Lower lobe of right lung (tissue), 2 donors: ENCODE data around the gene SMIM28. TPM values are rescaled to one million over a fixed set of nuclear protein-coding genes. Genes with fewer than 3 reads are reported as not detected.

Source experiments
- ATAC-seq, 2 donors: fragments of 200-7000 bp; cut with Tn5 transposase; one replicate each; pipeline ENCODE4 v1.9.1; 2020 to 2022; ENCODE audit warnings: mild to moderate bottlenecking in 2 of 2, moderate library complexity in 2 of 2
- DNase-seq: peaks from one replicate; pipeline ENCODE4 v3.0.0-alpha.2; 2020
- H3K27ac ChIP-seq: fragments of 200-600 bp; one replicate; pipeline ENCODE4 v1.8.0; 2022
- H3K27me3 ChIP-seq: fragments of 200-600 bp; one replicate; pipeline ENCODE4 v1.8.0; 2022; ENCODE audit warnings: low read depth
- H3K36me3 ChIP-seq: fragments of 200-600 bp; one replicate; pipeline ENCODE4 v1.8.0; 2022; ENCODE audit warnings: mild to moderate bottlenecking
- H3K4me1 ChIP-seq: fragments of 200-600 bp; one replicate; pipeline ENCODE4 v1.8.0; 2022
- H3K4me3 ChIP-seq: fragments of 200-600 bp; one replicate; pipeline ENCODE4 v1.8.0; 2022; ENCODE audit warnings: mild to moderate bottlenecking
- H3K9me3 ChIP-seq: fragments of 200-600 bp; one replicate; pipeline ENCODE4 v1.8.0; 2022
- intact Hi-C: fragments of 100-400 bp; cut with DNase I; formaldehyde crosslinking; loops from one replicate; pipeline ENCODE4 v1.11.0; 2022
- total RNA-seq: library from RNA; stranded (reverse); fragmentation: NEBNext Ultra II Directional; extraction: Animal tissue kit (Norgen Biotek cat#: 25700); gene quantifications from one replicate; pipeline ENCODE4 v1.2.1, GENCODE V29; 2021
- TF ChIP-seq, protein P1 (sequence below): fragments of 200-600 bp; IDR thresholded peaks from one replicate; pipeline ENCODE4 v1.8.0; 2022; ENCODE audit warnings: antibody characterized with exemption, mild to moderate bottlenecking
- donor health status: DM: no; HTN: yes; CAD: no; lungs with severe emphysema.

The SMIM28 gene
- total RNA-seq, 1 donor from 2014 or later, result not detected

DNA sequence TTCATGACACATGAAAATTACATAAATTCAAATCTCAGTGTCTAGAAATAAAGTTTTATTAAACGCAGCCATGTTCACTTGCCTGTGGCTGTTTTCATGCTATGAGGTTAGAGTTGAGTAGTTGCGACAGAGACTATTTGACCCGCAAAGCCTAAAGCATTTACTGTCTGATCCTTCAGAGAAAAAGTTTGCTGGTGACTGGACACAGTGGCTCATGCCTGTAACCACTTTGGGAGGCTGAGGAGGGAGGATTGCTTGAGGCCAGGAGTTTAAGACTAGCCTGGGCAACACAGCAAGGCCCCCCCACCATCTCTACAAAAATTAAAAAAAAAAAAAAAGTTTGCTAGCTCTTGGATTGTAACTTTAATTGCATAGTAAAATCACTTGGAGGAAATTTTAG is 9.2 kb downstream of the SMIM28 start:
- Histone ChIP-seq H3K9me3 (no peaks in the 10 kb centered on the region), H3K27ac (no peak overlapping the region), H3K4me1 (no peaks in the 10 kb centered on the region), H3K36me3 (no peaks in the 10 kb centered on the region), H3K4me3 (no peak overlapping the region), H3K27me3 (no peaks in the 10 kb centered on the region)
- intact Hi-C loops, result no loop called here
- DNase-seq, result no peak
- TF ChIP-seq, protein P1, sequence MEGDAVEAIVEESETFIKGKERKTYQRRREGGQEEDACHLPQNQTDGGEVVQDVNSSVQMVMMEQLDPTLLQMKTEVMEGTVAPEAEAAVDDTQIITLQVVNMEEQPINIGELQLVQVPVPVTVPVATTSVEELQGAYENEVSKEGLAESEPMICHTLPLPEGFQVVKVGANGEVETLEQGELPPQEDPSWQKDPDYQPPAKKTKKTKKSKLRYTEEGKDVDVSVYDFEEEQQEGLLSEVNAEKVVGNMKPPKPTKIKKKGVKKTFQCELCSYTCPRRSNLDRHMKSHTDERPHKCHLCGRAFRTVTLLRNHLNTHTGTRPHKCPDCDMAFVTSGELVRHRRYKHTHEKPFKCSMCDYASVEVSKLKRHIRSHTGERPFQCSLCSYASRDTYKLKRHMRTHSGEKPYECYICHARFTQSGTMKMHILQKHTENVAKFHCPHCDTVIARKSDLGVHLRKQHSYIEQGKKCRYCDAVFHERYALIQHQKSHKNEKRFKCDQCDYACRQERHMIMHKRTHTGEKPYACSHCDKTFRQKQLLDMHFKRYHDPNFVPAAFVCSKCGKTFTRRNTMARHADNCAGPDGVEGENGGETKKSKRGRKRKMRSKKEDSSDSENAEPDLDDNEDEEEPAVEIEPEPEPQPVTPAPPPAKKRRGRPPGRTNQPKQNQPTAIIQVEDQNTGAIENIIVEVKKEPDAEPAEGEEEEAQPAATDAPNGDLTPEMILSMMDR, result no peak
- ATAC-seq, result no peak

DNA sequence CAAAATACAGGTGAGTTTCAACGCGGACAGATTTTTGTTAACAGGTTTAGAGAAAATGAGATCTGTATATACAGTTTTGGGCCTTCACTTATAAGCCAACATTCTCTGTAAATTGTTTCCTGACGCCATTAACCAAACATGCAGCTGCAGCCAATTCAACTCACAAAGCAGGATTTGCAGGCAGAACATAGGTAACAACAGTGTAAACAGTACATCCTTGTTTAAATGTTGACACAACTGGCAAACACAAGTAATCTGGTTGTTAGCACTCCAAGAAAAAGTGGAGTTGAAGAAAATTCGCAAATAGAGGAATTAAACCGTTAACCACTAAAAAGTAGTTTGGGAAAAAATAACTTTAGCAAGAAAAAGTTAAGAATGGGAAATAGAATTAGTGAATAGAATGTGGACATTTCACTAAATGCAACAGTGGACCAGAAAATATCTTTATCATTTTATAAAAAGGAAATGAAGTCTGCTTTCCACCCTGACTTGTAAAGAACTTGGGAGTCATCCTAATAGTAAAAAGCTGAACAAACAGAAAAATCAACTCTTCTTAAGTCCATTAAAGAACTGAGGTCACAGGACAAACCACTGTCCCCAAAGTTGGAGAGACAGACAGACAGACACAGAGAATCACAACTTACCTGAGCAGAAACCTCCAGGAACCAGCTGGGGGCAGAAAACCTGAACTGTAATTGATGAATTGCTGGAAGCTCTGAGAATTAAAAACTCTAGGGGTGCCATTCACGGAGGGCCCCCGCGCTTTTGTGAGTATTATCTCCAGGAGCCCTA is 10.1 kb downstream of the SMIM28 start:
- H3K4me1 ChIP-seq, result no peaks in the 10 kb centered on the region
- no peak overlapping the region for H3K4me3 ChIP-seq
- ATAC-seq (no peak), DNase-seq (no peak)
- TF ChIP-seq, protein P1, result no peak
- intact Hi-C loops, result no loop called here
- H3K27ac ChIP-seq, result no peak overlapping the region
- H3K27me3 ChIP-seq, result no peaks in the 10 kb centered on the region
- no peaks in the 10 kb centered on the region for H3K36me3 ChIP-seq
- H3K9me3 ChIP-seq, result no peaks in the 10 kb centered on the region

DNA sequence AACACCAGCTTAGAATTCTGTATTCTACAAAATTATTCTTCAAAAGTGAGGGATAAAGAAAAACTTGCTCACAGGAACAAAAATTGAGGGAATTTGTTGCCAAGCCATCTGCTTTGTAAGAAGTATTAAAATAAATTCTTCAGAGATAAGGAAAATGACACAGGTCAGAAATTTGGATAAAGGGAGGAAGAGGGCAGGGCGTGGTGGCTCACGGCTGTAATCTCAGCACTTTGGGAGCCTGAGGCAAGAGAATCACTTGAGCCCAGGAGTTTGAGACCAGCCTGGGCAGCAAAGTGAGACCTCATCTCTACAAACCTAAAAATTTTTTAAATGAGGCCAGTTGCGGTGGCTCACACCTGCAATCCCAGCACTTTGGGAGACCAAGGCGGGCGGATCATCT is 11.8 kb downstream of the SMIM28 start:
- TF ChIP-seq, protein P1, result no peak
- intact Hi-C loops, result no loop called here
- H3K36me3 ChIP-seq, result no peaks in the 10 kb centered on the region
- ATAC-seq (no peak), DNase-seq (no peak)
- H3K27me3 ChIP-seq, result no peaks in the 10 kb centered on the region
- H3K27ac ChIP-seq, result no peak overlapping the region
- no peaks in the 10 kb centered on the region for H3K4me1 ChIP-seq
- H3K4me3 ChIP-seq, result no peak overlapping the region
- no peaks in the 10 kb centered on the region for H3K9me3 ChIP-seq

DNA sequence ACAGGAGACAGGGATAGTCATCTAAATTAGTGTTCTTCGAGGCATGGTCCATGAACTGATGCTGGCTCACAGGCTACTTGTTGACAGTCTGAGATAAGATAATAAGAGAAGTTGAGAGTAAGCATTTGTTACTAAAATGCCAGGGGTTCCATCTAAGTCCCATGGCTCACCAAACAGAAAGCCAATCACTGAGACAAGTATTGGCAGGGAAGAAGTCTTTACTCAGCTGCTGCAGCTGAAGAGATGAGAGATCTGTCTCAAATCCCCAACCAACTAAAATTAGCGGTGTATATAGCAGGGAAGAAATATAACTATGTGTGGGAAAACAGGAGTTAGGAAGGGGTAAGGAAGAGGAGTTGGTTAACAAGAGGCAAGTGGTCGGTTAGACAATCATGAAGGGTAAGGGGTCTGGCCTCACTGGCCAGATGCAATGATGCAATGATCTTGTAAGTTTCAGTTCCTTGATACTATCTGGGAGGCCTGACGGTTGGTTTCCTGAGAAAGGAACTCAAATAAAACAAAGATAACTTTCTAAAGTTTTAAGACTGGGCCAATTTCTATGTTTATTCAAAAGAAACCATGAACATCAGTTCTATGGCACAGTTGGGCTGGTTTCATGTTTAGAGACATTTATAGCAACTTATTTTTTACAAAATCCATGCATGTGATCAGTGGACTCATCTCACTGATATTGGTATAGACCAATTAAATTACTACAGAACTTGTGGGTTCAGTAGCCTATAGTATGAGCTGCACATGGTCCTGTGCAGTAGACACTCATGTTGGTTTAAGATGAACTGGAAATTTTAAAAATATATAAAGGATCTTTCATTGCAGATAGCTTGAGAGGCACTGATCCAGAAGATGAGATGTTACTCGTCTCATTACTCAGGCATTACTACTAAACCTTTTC is 16.4 kb downstream of the SMIM28 start:
- ATAC-seq (no peak), DNase-seq (no peak)
- TF ChIP-seq, protein P1, result no peak
- Histone ChIP-seq H3K36me3 (no peaks in the 10 kb centered on the region), H3K27me3 (no peaks in the 10 kb centered on the region), H3K9me3 (no peaks in the 10 kb centered on the region), H3K4me3 (no peak overlapping the region), H3K4me1 (no peaks in the 10 kb centered on the region), H3K27ac (no peak overlapping the region)
- intact Hi-C loops, result no loop called here

DNA sequence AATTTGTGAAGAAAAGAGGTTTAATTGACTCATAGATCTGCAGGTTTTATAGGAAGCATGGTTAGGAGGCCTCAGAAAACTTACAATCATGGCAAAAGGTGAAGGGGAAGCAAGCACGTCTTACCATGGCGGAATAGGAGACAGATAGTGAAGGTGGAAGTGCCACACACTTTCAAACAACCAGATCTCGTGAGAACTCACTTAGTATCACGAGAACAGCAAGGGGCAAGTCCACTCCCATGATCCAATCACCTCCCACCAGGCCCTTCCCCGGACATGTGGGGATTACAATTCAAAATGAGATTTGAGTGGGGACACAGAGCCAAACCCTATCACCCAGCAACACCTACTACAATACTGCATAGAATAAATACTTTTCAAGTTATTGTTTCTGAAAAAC is 19.0 kb downstream of the SMIM28 start:
- ATAC-seq, result no peak
- Histone ChIP-seq H3K36me3 (no peaks in the 10 kb centered on the region), H3K27ac (no peak overlapping the region), H3K4me3 (no peak overlapping the region), H3K4me1 (no peaks in the 10 kb centered on the region), H3K27me3 (no peaks in the 10 kb centered on the region), H3K9me3 (no peaks in the 10 kb centered on the region)
- TF ChIP-seq, protein P1, result no peak
- DNase-seq, result no peak
- intact Hi-C loops, result no loop called here
